Uterus (tissue), 4 donors: Measurements from ENCODE around the gene CD247. TPM values are rescaled to one million over a fixed set of nuclear protein-coding genes. Genes with fewer than 3 reads are reported as not detected.

Experiments
- DNase-seq, 2 donors: peaks; one replicate each; pipeline ENCODE4 v3.0.0-alpha.2; 2019 to 2020
- H3K27ac ChIP-seq, 2 donors: fragments of 200-600 bp; sonication (generic); 1 replicate in 1 of 2; 2 replicates in 1 of 2; pipeline ENCODE4 v1.5.1; 2016 to 2018
- H3K27me3 ChIP-seq, 2 donors: fragments of 200-600 bp; sonication (generic); one replicate each; pipeline ENCODE4 v1.5.1; 2018 to 2019; ENCODE audit warnings: control low read depth in 1 of 2
- H3K36me3 ChIP-seq, 2 donors: fragments of 200-600 bp; sonication (generic); one replicate each; pipeline ENCODE4 v1.5.1; 2019; ENCODE audit warnings: control low read depth in 1 of 2
- H3K4me1 ChIP-seq, 2 donors: fragments of 200-600 bp; sonication (generic); one replicate each; pipeline ENCODE4 v1.5.1; 2018 to 2019; ENCODE audit warnings: control low read depth in 1 of 2
- H3K4me3 ChIP-seq, 2 donors: fragments of 200-600 bp; sonication (generic); 1 replicate in 1 of 2; 2 replicates in 1 of 2; pipeline ENCODE4 v1.5.1; 2018 to 2019; ENCODE audit warnings: mild to moderate bottlenecking in 1 of 2
- H3K9me3 ChIP-seq, 2 donors: fragments of 200-600 bp; sonication (generic); one replicate each; pipeline ENCODE4 v1.5.1; 2019; ENCODE audit warnings: control low read depth in 1 of 2
- POLR2A ChIP-seq, 2 donors: fragments of 450-650 bp; IDR thresholded peaks; one replicate each; pipeline ENCODE4 v1.6.1; 2016; ENCODE audit warnings: antibody characterized with exemption in 2 of 2, mild to moderate bottlenecking in 1 of 2, moderate library complexity in 1 of 2
- intact Hi-C: fragments of 100-400 bp; cut with DNase I; formaldehyde crosslinking; loops from one replicate; pipeline ENCODE4 v1.15.1; 2023; ENCODE audit warnings: low total_unique reads
- total RNA-seq, 4 donors: library from RNA; depleted of rRNA in 3 of 4; stranded (reverse); fragments of >200 nt in 3 of 4; gene quantifications; one replicate each; pipeline versions ENCODE4 v1.1.0 to v1.2.4, GENCODE V29; 2014 to 2023
- TF ChIP-seq, protein P1 (sequence below), 4 experiments: fragments of 200-600 bp in 2 of 4; fragments of 450-650 bp in 2 of 4; sonication (generic) in 2 of 4; IDR thresholded peaks; one replicate each; pipeline ENCODE4 v1.5.1; 2016 to 2019; ENCODE audit warnings: antibody characterized with exemption in 4 of 4, mild to moderate bottlenecking in 2 of 4, moderate library complexity in 1 of 4
- donor health status: DM: yes; HTN: yes; CAD: no.

The CD247 gene
- total RNA-seq, 4 donors from 2014 or later = 1.6 to 3.3 TPM; not detected in 2

DNA sequence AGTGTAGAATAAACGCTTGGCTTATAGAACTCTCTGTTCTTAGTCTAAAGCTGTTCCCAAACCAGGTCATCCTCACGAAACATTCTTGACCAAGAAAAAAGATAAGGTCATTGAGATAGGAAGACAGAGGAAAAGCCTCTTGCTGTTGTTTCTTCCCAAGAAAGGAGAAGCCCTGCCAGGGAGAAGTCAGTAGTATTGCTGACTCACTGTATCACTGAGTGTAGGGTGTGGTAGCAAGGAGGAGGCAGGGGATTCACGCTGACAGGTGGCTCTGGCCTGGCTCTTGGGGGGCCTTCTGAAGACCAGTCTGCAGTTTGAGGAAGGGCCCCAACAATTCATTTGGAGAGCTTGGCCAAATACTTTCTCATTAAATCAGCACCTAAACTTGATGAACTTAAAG is 97.8 kb downstream of the CD247 start:
- Histone ChIP-seq H3K27me3 (no peaks in the 10 kb centered on the region), H3K36me3 (no peaks in the 10 kb centered on the region), H3K9me3 (no peaks in the 10 kb centered on the region), H3K27ac (no peak overlapping the region), H3K4me3 (no peak overlapping the region), H3K4me1 (no peaks in the 10 kb centered on the region)
- no peak for DNase-seq
- TF ChIP-seq, protein P1, sequence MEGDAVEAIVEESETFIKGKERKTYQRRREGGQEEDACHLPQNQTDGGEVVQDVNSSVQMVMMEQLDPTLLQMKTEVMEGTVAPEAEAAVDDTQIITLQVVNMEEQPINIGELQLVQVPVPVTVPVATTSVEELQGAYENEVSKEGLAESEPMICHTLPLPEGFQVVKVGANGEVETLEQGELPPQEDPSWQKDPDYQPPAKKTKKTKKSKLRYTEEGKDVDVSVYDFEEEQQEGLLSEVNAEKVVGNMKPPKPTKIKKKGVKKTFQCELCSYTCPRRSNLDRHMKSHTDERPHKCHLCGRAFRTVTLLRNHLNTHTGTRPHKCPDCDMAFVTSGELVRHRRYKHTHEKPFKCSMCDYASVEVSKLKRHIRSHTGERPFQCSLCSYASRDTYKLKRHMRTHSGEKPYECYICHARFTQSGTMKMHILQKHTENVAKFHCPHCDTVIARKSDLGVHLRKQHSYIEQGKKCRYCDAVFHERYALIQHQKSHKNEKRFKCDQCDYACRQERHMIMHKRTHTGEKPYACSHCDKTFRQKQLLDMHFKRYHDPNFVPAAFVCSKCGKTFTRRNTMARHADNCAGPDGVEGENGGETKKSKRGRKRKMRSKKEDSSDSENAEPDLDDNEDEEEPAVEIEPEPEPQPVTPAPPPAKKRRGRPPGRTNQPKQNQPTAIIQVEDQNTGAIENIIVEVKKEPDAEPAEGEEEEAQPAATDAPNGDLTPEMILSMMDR (IDR thresholded peaks at IDR 0.05) = no peak
- no peak for TF ChIP-seq POLR2A (IDR thresholded peaks at IDR 0.05)
- intact Hi-C loops = no loop called here

DNA sequence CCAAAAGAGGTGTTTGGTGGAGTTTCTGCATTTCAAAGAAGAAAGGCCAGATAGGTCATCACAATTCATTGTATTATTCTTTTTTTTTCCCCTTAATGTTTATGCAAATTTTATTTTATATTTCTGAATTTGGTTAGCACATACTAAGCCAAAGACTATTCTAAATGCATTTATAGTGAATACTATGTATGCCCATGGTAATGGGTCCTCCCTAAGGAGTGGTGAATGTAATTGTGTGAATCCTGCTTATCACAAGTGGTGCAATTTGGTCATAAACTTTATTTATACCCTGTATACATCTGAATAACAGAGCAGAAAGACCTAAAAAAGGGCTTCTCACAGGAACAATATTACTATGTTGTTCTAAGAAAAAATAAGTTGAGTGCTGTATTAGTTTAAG is 99.1 kb downstream of the CD247 start:
- no peaks in the 10 kb centered on the region for H3K9me3 ChIP-seq
- intact Hi-C loops = no loop called here
- no peak overlapping the region for H3K4me3 ChIP-seq
- TF ChIP-seq, protein P1 (IDR thresholded peaks at IDR 0.05) = no peak
- no peak for TF ChIP-seq POLR2A (IDR thresholded peaks at IDR 0.05)
- H3K36me3 ChIP-seq = no peaks in the 10 kb centered on the region
- no peak overlapping the region for H3K27ac ChIP-seq
- no peaks in the 10 kb centered on the region for H3K4me1 ChIP-seq
- no peaks in the 10 kb centered on the region for H3K27me3 ChIP-seq
- no peak for DNase-seq

DNA sequence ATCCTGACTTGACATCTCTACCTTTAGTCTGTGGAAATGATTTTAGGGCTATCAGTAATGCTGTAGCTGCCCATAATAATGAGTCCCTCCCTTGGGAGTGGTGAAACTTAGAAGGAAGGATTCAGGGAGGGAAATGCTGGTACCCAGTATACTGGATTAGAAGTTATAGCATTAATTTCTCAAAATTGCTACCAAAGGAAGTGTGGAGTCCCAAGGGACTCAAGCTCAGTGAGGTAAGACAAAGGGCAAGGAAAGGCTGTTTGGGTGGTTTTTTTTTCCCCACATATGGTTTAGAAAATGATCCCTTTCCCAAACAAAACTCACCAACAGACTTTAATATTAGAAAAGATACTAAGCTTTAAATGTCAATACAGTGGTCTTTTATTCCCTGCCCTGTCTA is 99.9 kb downstream of the CD247 start:
- Histone ChIP-seq H3K4me3 (no peak overlapping the region), H3K4me1 (no peaks in the 10 kb centered on the region), H3K27ac (no peak overlapping the region), H3K9me3 (no peaks in the 10 kb centered on the region), H3K27me3 (no peaks in the 10 kb centered on the region), H3K36me3 (no peaks in the 10 kb centered on the region)
- intact Hi-C loops = no loop called here
- no peak for DNase-seq
- TF ChIP-seq, protein P1 (IDR thresholded peaks at IDR 0.05) = no peak

DNA sequence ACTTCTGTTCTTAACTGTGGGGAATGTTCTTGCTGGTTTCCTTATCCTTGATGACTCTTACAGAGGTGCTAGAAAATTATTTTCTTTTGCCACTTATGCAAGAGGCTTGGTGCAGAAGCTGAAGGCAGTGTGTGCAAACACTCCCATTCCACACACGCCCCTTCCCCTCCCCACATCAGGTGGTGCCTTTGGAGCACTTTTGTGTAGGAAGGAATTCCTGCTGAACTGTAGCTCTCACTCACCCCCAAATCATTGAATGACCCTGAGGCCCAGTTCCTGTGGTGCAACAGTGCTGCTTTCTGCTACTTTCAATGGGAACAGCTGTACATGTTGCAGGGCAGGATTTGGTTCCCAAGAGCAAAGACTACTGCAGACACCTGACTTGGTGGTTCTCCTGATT is 101.8 kb downstream of the CD247 start:
- TF ChIP-seq, protein P1 (IDR thresholded peaks at IDR 0.05) = no peak
- TF ChIP-seq POLR2A (IDR thresholded peaks at IDR 0.05) = no peak
- Histone ChIP-seq H3K27me3 (no peaks in the 10 kb centered on the region), H3K36me3 (no peaks in the 10 kb centered on the region), H3K4me3 (no peak overlapping the region), H3K4me1 (no peaks in the 10 kb centered on the region), H3K27ac (no peak overlapping the region), H3K9me3 (no peaks in the 10 kb centered on the region)
- DNase-seq = no peak
- intact Hi-C loops = no loop called here

DNA sequence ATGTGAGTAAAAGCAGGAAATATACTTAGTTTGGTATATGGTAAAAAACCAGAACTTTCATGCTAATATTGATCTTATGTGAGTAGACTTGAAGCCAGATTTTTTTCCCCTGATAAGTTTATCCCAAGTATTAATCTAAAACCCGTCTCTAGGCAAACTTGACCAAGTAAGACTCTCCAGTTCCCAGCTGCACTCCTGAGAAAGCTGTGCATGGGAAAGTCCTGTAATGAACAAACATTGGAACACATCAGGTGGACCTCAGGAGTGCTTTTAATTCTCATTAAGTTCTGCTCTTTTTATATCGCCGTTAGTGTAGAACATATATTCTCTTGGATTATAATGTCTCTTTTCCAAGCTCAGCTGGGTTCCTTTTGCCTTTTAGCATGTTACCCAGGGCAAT is 105.0 kb downstream of the CD247 start:
- Histone ChIP-seq H3K27ac (no peak overlapping the region), H3K27me3 (no peaks in the 10 kb centered on the region), H3K4me1 (no peaks in the 10 kb centered on the region), H3K36me3 (no peaks in the 10 kb centered on the region), H3K9me3 (no peaks in the 10 kb centered on the region), H3K4me3 (no peak overlapping the region)
- intact Hi-C loops = no loop called here
- DNase-seq = no peak
- TF ChIP-seq, protein P1 (IDR thresholded peaks at IDR 0.05) = no peak
- TF ChIP-seq POLR2A (IDR thresholded peaks at IDR 0.05) = no peak
